MCF 10A (cell line): ENCODE data around the gene IFIT1B. TPM values are rescaled to one million over a fixed set of nuclear protein-coding genes. Genes with fewer than 3 reads are reported as not detected.

Experiments used
- BruUV-seq: library from RNA; stranded (reverse); fragments of 400-500 nt; replicated peaks from 2 replicates; lab custom pipeline; 2021; lab: Mats Ljungman, UMichigan
- CTCF ChIA-PET: fragments of 300-600 bp; sonication (Branson Sonifier 250); formaldehyde crosslinking; extraction: SDS; loops from one replicate; lab custom pipeline; 2021; ENCODE audit warnings: antibody characterized with exemption, inconsistent platforms; lab: Yijun Ruan, JAX
- POLR2A ChIA-PET: fragments of 300-600, 350-650 bp; sonication (Branson Sonifier 250); formaldehyde crosslinking; extraction: SDS; loops from one replicate; lab custom pipeline; 2020; ENCODE audit warnings: antibody characterized with exemption, inconsistent platforms; lab: Yijun Ruan, JAX
- DNase-seq: peaks from one replicate; pipeline ENCODE4 v3.0.0-alpha.2; 2018; ENCODE audit not compliant: unreplicated experiment
- H3K27ac Mint-ChIP-seq: one replicate; pipeline ENCODE4 v1.8.0; 2022; ENCODE audit warnings: mild to moderate bottlenecking, low read depth, mixed read lengths; ENCODE audit not compliant: unreplicated experiment
- H3K27me3 Mint-ChIP-seq: one replicate; pipeline ENCODE4 v1.8.0; 2022; ENCODE audit warnings: mixed read lengths; ENCODE audit not compliant: insufficient read depth, unreplicated experiment
- H3K36me3 Mint-ChIP-seq: one replicate; pipeline ENCODE4 v1.8.0; 2022; ENCODE audit warnings: mild to moderate bottlenecking, moderate library complexity, mixed read lengths; ENCODE audit not compliant: insufficient read depth, unreplicated experiment
- H3K4me1 Mint-ChIP-seq: one replicate; pipeline ENCODE4 v1.8.0; 2022; ENCODE audit warnings: mixed read lengths; ENCODE audit not compliant: insufficient read depth, unreplicated experiment
- H3K4me3 Mint-ChIP-seq: one replicate; pipeline ENCODE4 v1.8.0; 2022; ENCODE audit warnings: mild to moderate bottlenecking, moderate library complexity, mixed read lengths; ENCODE audit not compliant: unreplicated experiment
- H3K9me3 Mint-ChIP-seq: one replicate; pipeline ENCODE4 v1.8.0; 2022; ENCODE audit warnings: mixed read lengths; ENCODE audit not compliant: unreplicated experiment
- CTCF ChIP-seq: fragments of 200-600 bp; IDR thresholded peaks from one replicate; pipeline ENCODE4 v1.8.0; 2022; ENCODE audit warnings: antibody characterized with exemption, mild to moderate bottlenecking; ENCODE audit not compliant: unreplicated experiment
- intact Hi-C: fragments of 100-400 bp; cut with micrococcal nuclease; formaldehyde crosslinking; loops from 2 replicates; pipeline ENCODE4 v1.14.1; 2022
- total RNA-seq: library from RNA; stranded (reverse); gene quantifications from 2 replicates; pipeline ENCODE4 v1.2.3, GENCODE V29; 2022

The IFIT1B gene
- total RNA-seq, 1 experiment from 2014 or later, result not detected

- Mint-ChIP-seq H3K27me3 (no peaks in the 10 kb centered on the region), H3K9me3 (no peaks in the 10 kb centered on the region), H3K36me3 (no peaks in the 10 kb centered on the region), H3K27ac (no peak overlapping the region), H3K4me3 (no peak overlapping the region), H3K4me1 (no peaks in the 10 kb centered on the region)
- POLR2A ChIA-PET, result interaction anchor here (0.6 to 1.8 kb wide), 8 partner anchors 22 to 158 kb away, joined by 3 to 5 read pairs (median 3); partner anchors contain the start of genes IFIT5 and LIPA
- TF ChIP-seq CTCF, result no peak
- CTCF ChIA-PET, result interaction anchor here (0.6 to 3.5 kb wide), 10 partner anchors 11 to 468 kb away, joined by 3 to 40 read pairs (median 6); partner anchors contain the start of gene IFIT5
- intact Hi-C loops, result no loop called here
- no peak for DNase-seq
- no TSS peak for BruUV-seq
Observed at GRCh38 chr10:89367529-89367928, 10.3 kb upstream of the IFIT1B start.

- no peaks in the 10 kb centered on the region for H3K36me3 Mint-ChIP-seq
- no peaks in the 10 kb centered on the region for H3K9me3 Mint-ChIP-seq
- DNase-seq, result no peak
- no TSS peak for BruUV-seq
- TF ChIP-seq CTCF, result no peak
- no peaks in the 10 kb centered on the region for H3K27me3 Mint-ChIP-seq
- POLR2A ChIA-PET, result interaction anchor here (0.6 to 2.1 kb wide), 9 partner anchors 17 to 158 kb away, joined by 3 to 10 read pairs (median 3); partner anchors contain the start of genes IFIT3, IFIT5 and LIPA
- H3K4me1 Mint-ChIP-seq, result no peaks in the 10 kb centered on the region
- H3K4me3 Mint-ChIP-seq, result no peak overlapping the region
- H3K27ac Mint-ChIP-seq, result no peak overlapping the region
- CTCF ChIA-PET, result interaction anchor here (1.0 to 3.5 kb wide), 12 partner anchors 12 to 374 kb away, joined by 3 to 40 read pairs (median 12); partner anchors contain the start of genes IFIT2 and IFIT5
- intact Hi-C loops, result loop anchor here (2.0 kb wide), 1 partner anchor 65 kb away; the partner anchor contains the start of gene IFIT2
Observed at GRCh38 chr10:89368129-89368528, 9.7 kb upstream of the IFIT1B start.

- CTCF ChIA-PET, result interaction anchor here (0.5 to 3.5 kb wide), 45 partner anchors 9 to 1841 kb away, joined by 3 to 40 read pairs (median 4); partner anchors contain the start of genes CH25H, IFIT1, IFIT1B and IFIT2
- intact Hi-C loops, result loop anchor here (1.0 to 2.0 kb wide), 2 partner anchors 67 to 74 kb away; partner anchors contain the start of gene IFIT2
- peak; percentile 51 for DNase-seq
- Mint-ChIP-seq H3K4me3 (no peak overlapping the region), H3K4me1 (peaks cover 5% of the 10 kb centered on the region), H3K9me3 (no peaks in the 10 kb centered on the region), H3K27me3 (no peaks in the 10 kb centered on the region), H3K27ac (no peak overlapping the region), H3K36me3 (no peaks in the 10 kb centered on the region)
- POLR2A ChIA-PET, result interaction anchor here (0.6 to 2.1 kb wide), 11 partner anchors 18 to 445 kb away, joined by 3 to 15 read pairs (median 4); partner anchors contain the start of genes IFIT1, IFIT2, IFIT3 and LIPA
- no TSS peak for BruUV-seq
- TF ChIP-seq CTCF, result peak; percentile 51
Observed at GRCh38 chr10:89369156-89370105, 8.4 kb upstream of the IFIT1B start.
